HG03025 (cell line): ENCODE measurements around the gene SHISAL1.

Experiments used
- ATAC-seq: cut with Tn5 transposase; IDR thresholded peaks from one replicate; pipeline ENCODE4 v1.9.1; 2021; ENCODE audit warnings: mild to moderate bottlenecking, moderate library complexity; ENCODE audit not compliant: unreplicated experiment, low FRiP score

Gene SHISAL1

GRCh38 chr22:44312766-44313165 is at the start of gene SHISAL1:
Gene SHISAL1, minus strand, starts transcription at chr22:44312951. Its CDS starts 12,006 bp downstream, at chr22:44300945.
- no peak for ATAC-seq

GRCh38 chr22:44361391-44362126 is 48.8 kb upstream of the SHISAL1 start:
- ATAC-seq: no peak

- no peak for ATAC-seq
Observed at GRCh38 chr22:44360668-44361381, 48.1 kb upstream of the SHISAL1 start.

GRCh38 chr22:44360306-44360667 is 47.5 kb upstream of the SHISAL1 start:
- ATAC-seq: no peak

- ATAC-seq: no peak
Observed at GRCh38 chr22:44359496-44360110, 46.9 kb upstream of the SHISAL1 start.

GRCh38 chr22:44358709-44359440 is 46.1 kb upstream of the SHISAL1 start:
- no peak for ATAC-seq

- no peak for ATAC-seq
Observed at GRCh38 chr22:44357966-44358465, 45.3 kb upstream of the SHISAL1 start.

- no peak for ATAC-seq
Observed at GRCh38 chr22:44357296-44357965, 44.7 kb upstream of the SHISAL1 start.

- ATAC-seq: no peak
Observed at GRCh38 chr22:44355716-44356070, 42.9 kb upstream of the SHISAL1 start.

- no peak for ATAC-seq
Observed at GRCh38 chr22:44354288-44354687, 41.5 kb upstream of the SHISAL1 start.

- ATAC-seq: no peak
Observed at GRCh38 chr22:44353041-44353440, 40.3 kb upstream of the SHISAL1 start.

- ATAC-seq: no peak
Observed at GRCh38 chr22:44352378-44353035, 39.8 kb upstream of the SHISAL1 start.

GRCh38 chr22:44351685-44352377 is 39.1 kb upstream of the SHISAL1 start:
- ATAC-seq: no peak

- no peak for ATAC-seq
Observed at GRCh38 chr22:44351037-44351436, 38.3 kb upstream of the SHISAL1 start.

- no peak for ATAC-seq
Observed at GRCh38 chr22:44349594-44349993, 36.8 kb upstream of the SHISAL1 start.

GRCh38 chr22:44348971-44349560 is 36.3 kb upstream of the SHISAL1 start:
- no peak for ATAC-seq

GRCh38 chr22:44347549-44347948 is 34.8 kb upstream of the SHISAL1 start:
- no peak for ATAC-seq

- no peak for ATAC-seq
Observed at GRCh38 chr22:44347080-44347479, 34.3 kb upstream of the SHISAL1 start.

- ATAC-seq: no peak
Observed at GRCh38 chr22:44345872-44346271, 33.1 kb upstream of the SHISAL1 start.
